ENCODE data around the gene RIOK2.
A peak's percentile ranks its signal among the peaks of the same experiment; 100 is the strongest.
"Not testable (repeated sequence)": the region's sequence is repeated elsewhere in the genome, so short reads cannot be mapped to it uniquely, and the experiment has no call there.

The RIOK2 gene

DNA sequence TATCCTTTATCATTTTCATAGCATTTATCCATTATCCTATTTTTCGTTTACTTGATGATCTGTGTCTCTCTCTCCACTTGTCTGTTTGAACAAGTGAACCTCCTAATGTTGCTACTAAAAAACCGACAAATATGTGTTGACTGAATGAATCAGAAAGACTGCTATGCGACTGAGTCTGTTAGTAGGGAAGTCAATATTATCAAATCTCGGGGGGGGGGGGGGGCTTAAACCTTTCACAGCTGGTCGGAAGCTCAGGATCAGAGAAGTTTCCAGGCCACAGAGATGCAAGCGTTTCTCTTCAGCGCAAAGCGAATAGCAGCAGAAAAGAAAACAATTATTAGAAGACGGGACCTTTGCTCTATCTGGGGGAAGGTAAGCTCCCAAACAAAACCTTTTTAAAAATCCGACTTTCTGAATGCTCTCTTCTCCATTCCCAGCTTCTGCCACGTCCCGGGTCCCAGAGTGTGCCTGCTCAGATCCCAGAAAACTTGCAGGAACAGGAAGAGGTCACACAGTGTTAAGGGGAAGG, 412 bp downstream of the RIOK2 start:
- no peaks in the 10 kb centered on the region for H3K27me3 ChIP-seq
- H3K4me3 ChIP-seq: peak overlapping the region; percentile 71 to 75
- DNase-seq: no peak
- H3K9me3 ChIP-seq: no peaks in the 10 kb centered on the region
- intact Hi-C loops (cut with DNase I; ENCODE audit: low total_unique reads): loop anchor here (5.0 kb wide), 1 partner anchor 1590 kb away; the partner anchor contains the start of gene RGMB
- TF ChIP-seq, protein P1, sequence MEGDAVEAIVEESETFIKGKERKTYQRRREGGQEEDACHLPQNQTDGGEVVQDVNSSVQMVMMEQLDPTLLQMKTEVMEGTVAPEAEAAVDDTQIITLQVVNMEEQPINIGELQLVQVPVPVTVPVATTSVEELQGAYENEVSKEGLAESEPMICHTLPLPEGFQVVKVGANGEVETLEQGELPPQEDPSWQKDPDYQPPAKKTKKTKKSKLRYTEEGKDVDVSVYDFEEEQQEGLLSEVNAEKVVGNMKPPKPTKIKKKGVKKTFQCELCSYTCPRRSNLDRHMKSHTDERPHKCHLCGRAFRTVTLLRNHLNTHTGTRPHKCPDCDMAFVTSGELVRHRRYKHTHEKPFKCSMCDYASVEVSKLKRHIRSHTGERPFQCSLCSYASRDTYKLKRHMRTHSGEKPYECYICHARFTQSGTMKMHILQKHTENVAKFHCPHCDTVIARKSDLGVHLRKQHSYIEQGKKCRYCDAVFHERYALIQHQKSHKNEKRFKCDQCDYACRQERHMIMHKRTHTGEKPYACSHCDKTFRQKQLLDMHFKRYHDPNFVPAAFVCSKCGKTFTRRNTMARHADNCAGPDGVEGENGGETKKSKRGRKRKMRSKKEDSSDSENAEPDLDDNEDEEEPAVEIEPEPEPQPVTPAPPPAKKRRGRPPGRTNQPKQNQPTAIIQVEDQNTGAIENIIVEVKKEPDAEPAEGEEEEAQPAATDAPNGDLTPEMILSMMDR (IDR thresholded peaks at IDR 0.05): no peak
- H3K4me1 ChIP-seq: peaks cover 0 to 29% (median 11%) of the 10 kb centered on the region in 4 donors
- peaks cover 13 to 14% (median 13%) of the 10 kb centered on the region in 3 donors for H3K36me3 ChIP-seq
- peak overlapping the region; percentile 81 to 84 for H3K27ac ChIP-seq

DNA sequence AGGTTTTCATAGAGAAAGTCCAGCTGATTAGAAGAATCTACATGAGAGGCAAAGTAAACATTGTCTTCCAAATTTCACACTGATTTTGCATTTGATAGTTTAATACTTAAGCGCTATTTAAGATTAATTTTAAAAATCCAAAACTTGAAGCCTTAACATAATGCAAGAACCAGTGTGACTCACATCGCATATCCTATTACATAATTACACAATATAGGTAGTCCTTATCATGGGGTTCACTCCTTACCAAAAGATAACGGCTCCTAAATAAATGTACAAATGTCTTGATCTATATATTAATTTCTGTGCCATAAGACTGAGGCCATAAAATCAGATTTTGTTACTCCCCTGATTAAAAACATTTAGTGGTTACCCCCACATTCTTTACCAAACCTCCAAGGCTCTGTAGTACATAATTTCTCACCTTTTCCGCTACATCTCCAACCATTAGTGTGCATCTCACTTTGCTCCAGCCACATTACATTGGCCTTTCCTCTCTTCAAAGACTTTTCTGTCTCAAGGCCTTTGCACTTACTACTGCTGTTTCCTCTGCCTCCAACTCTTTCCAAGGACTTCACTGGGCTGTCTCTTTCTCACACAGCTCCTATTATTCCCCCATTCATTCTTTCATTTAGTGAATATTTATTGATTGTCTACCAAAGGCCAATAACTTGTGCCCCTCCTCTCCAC, 1.0 kb downstream of the RIOK2 start:
- intact Hi-C loops (cut with DNase I; ENCODE audit: low total_unique reads): loop anchor here (5.0 kb wide), 1 partner anchor 1590 kb away; the partner anchor contains the start of gene RGMB
- peak overlapping the region; percentile 71 to 75 for H3K4me3 ChIP-seq
- TF ChIP-seq, protein P1 (IDR thresholded peaks at IDR 0.05): no peak
- H3K36me3 ChIP-seq: peaks cover 18 to 20% (median 19%) of the 10 kb centered on the region in 3 donors
- no peak for DNase-seq
- peaks cover 0 to 29% (median 11%) of the 10 kb centered on the region in 4 donors for H3K4me1 ChIP-seq
- peak overlapping the region; percentile 81 to 84 for H3K27ac ChIP-seq
- no peaks in the 10 kb centered on the region for H3K9me3 ChIP-seq
- H3K27me3 ChIP-seq: no peaks in the 10 kb centered on the region

DNA sequence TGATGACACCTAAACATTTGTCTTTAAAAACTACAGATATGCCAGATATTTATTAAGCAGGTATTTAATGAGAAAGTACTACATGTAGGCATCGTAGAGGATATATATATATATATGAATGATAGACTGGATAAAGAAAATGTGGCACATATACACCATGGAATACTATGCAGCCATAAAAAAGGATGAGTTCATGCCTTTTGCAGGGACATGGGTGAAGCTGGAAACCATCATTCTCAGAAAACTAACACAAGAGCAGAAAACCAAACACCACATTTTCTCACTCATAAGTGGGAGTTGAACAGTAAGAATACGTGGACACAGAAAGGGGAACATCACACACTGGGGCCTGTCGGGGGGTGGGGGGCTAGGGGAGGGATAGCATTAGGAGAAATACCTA, 3.6 kb downstream of the RIOK2 start:
- H3K27me3 ChIP-seq; DNase-seq; H3K4me3 ChIP-seq; H3K27ac ChIP-seq; H3K9me3 ChIP-seq; intact Hi-C loops (cut with DNase I; ENCODE audit: low total_unique reads): not testable (repeated sequence)
- peaks cover 42 to 44% (median 44%) of the 10 kb centered on the region in 3 donors for H3K36me3 ChIP-seq
- H3K4me1 ChIP-seq: peaks cover 0 to 29% (median 11%) of the 10 kb centered on the region in 4 donors

DNA sequence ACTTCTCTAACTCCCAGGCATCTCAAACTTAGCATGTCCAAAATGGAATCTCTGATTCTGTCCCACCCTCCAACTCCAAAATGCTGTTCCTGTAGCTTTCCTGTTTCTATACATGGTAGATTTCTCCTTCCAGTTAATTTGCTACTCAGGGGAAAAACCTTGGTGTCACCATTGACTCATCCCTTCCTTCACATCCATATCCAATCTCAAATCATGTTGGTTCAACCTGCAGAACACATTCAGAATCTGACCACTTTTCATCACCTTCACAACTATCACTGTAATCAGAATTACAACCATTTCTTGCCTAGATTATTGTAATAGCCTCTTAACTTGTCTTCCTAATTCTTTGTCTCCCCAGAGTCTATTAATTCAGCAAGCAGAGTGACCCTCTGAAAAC, 10.8 kb downstream of the RIOK2 start:
- no peaks in the 10 kb centered on the region for H3K9me3 ChIP-seq
- H3K36me3 ChIP-seq: peaks cover 72 to 89% (median 73%) of the 10 kb centered on the region in 3 donors
- H3K27me3 ChIP-seq: no peaks in the 10 kb centered on the region
- intact Hi-C loops (cut with DNase I; ENCODE audit: low total_unique reads): no loop called here
- TF ChIP-seq, protein P1 (IDR thresholded peaks at IDR 0.05): no peak
- H3K27ac ChIP-seq: no peak overlapping the region
- no peak overlapping the region for H3K4me3 ChIP-seq
- H3K4me1 ChIP-seq: no peaks in the 10 kb centered on the region
- no peak for DNase-seq

DNA sequence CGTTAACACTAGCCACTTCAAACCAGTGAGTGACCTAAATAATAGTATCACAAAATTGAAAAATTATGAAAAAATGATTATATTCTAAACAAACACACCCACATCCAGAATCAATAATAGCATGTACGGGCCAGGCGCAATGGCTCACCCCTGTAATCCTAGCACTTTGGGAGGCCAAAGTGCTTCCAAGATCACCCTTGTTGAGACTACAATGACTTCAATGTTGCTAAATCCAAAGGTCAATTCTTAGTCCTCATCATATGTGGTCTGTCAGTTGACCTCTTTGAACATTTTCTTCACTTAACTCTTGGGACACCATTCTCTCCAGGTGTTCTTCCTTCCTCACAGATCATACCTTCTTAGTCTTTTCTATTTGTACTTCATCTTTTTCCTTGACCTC, 11.3 kb downstream of the RIOK2 start:
- Histone ChIP-seq H3K4me1 (no peaks in the 10 kb centered on the region), H3K9me3 (no peaks in the 10 kb centered on the region), H3K27me3 (no peaks in the 10 kb centered on the region), H3K36me3 (peaks cover 67 to 89% (median 73%) of the 10 kb centered on the region in 3 donors), H3K4me3 (no peak overlapping the region), H3K27ac (no peak overlapping the region)
- intact Hi-C loops (cut with DNase I; ENCODE audit: low total_unique reads): no loop called here
- DNase-seq: no peak
- TF ChIP-seq, protein P1 (IDR thresholded peaks at IDR 0.05): no peak

DNA sequence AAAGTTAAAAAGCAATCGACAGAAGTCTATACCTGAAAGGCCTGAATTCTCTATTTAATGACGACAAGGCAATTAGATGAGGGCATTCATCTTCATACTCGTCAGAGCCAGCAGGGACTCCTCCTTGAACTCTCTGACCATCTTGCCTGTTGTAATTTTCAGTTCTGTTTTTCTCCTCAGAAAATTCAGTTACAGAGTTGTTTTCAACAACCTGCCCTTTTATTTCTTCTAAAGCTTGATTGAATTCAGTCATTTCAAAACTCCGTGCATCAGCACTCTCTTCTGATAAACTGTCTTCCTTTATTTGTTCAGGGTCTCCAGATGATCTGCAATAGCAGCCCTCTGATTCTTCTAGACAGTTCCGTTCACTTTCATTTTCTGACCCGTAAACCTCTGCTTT, 15.6 kb downstream of the RIOK2 start:
- Histone ChIP-seq H3K36me3 (peaks cover 30 to 70% (median 47%) of the 10 kb centered on the region in 3 donors), H3K4me1 (no peaks in the 10 kb centered on the region), H3K27me3 (no peaks in the 10 kb centered on the region), H3K27ac (no peak overlapping the region), H3K4me3 (no peak overlapping the region), H3K9me3 (no peaks in the 10 kb centered on the region)
- no peak for DNase-seq
- intact Hi-C loops (cut with DNase I; ENCODE audit: low total_unique reads): loop anchor here (10.0 kb wide), 1 partner anchor 413 kb away; no protein-coding TSS in a partner anchor
- TF ChIP-seq, protein P1 (IDR thresholded peaks at IDR 0.05): no peak
